Kidney (tissue), 14 donors: ENCODE data around the gene TLX1. TPM values are rescaled to one million over a fixed set of nuclear protein-coding genes. Genes with fewer than 3 reads are reported as not detected.

Experiments used
- DNase-seq, 5 donors: peaks; one replicate each; pipeline ENCODE4 v3.0.0-alpha.2; 2013 to 2020
- FAIRE-seq: peaks from 2 replicates; lab custom pipeline; 2012; peaks lifted over from hg19 to GRCh38; lab: Jason Lieb, UNC
- H3K27ac ChIP-seq, 2 donors: one replicate each; pipeline ENCODE4 v1.7.0; 2013; ENCODE audit warnings: low read depth in 2 of 2, low read length in 2 of 2, inconsistent platforms in 1 of 2
- H3K27me3 ChIP-seq: one replicate; pipeline ENCODE4 v1.7.1; 2013; ENCODE audit warnings: low read length, inconsistent platforms; ENCODE audit not compliant: control insufficient read depth, insufficient read depth
- H3K36me3 ChIP-seq, 3 donors: one replicate each; pipeline versions ENCODE4 v1.7.0 to v1.7.1; 2013; ENCODE audit warnings: low read length in 3 of 3, control low read depth in 1 of 3, inconsistent platforms in 1 of 3; ENCODE audit not compliant: insufficient read depth in 3 of 3, control insufficient read depth in 2 of 3
- H3K4me1 ChIP-seq, 3 donors: one replicate each; pipeline versions ENCODE4 v1.7.0 to v1.7.1; 2013; ENCODE audit warnings: low read length in 3 of 3, inconsistent platforms in 1 of 3, low read depth in 1 of 3; ENCODE audit not compliant: control insufficient read depth in 2 of 3, insufficient read depth in 2 of 3
- H3K4me3 ChIP-seq, 3 donors: one replicate each; pipeline versions ENCODE4 v1.7.0 to v1.8.1; 2013; ENCODE audit warnings: low read length in 3 of 3, control low read depth in 1 of 3, inconsistent platforms in 1 of 3
- H3K9ac ChIP-seq, 3 donors: one replicate each; pipeline versions ENCODE4 v1.7.0 to v1.7.1; 2013; ENCODE audit warnings: low read length in 3 of 3, control low read depth in 1 of 3, inconsistent platforms in 1 of 3
- H3K9me3 ChIP-seq, 3 donors: one replicate each; pipeline versions ENCODE4 v1.7.0 to v1.7.1; 2013; ENCODE audit warnings: low read length in 3 of 3, control low read depth in 1 of 3, inconsistent platforms in 1 of 3; ENCODE audit not compliant: control insufficient read depth in 2 of 3, insufficient read depth in 1 of 3
- intact Hi-C: fragments of 100-400 bp; cut with DNase I; formaldehyde crosslinking; loops from one replicate; pipeline ENCODE4 v1.11.1; 2022
- polyA plus RNA-seq: library from polyadenylated mRNA; stranded (reverse); fragments of 350-450 nt; fragmentation: Illumina TruSeq; extraction: RNeasy Lipid Tissue Mini Kit (QIAGEN cat#74804); gene quantifications from one replicate; pipeline ENCODE4 v1.2.3, GENCODE V29; 2014; ENCODE audit warnings: low read depth, low replicate concordance; ENCODE audit not compliant: insufficient read depth
- total RNA-seq: library from RNA; stranded (reverse); fragmentation: NEBNext Ultra II Directional; extraction: Animal tissue kit (Norgen Biotek cat#: 25700); gene quantifications from one replicate; pipeline ENCODE4 v1.2.1, GENCODE V29; 2021
- TF ChIP-seq, protein P1 (sequence below): IDR thresholded peaks from 3 replicates; pipeline ENCODE4 v1.5.1; 2012; ENCODE audit warnings: mild to moderate bottlenecking, moderate library complexity, borderline replicate concordance; ENCODE audit not compliant: insufficient read depth; ENCODE audit errors: extremely low read depth
- donor health status: control.
- donor health status: control.
- donor health status: control.
- donor health status: control.
- donor health status: control.
- donor health status: DM: yes; HTN: yes; CAD: no.
- donor health status: Normal renal cell carcinoma (clear cell type).

TLX1 gene
- total and polyA plus RNA-seq, 2 donors from 2014 or later: not detected

DNA sequence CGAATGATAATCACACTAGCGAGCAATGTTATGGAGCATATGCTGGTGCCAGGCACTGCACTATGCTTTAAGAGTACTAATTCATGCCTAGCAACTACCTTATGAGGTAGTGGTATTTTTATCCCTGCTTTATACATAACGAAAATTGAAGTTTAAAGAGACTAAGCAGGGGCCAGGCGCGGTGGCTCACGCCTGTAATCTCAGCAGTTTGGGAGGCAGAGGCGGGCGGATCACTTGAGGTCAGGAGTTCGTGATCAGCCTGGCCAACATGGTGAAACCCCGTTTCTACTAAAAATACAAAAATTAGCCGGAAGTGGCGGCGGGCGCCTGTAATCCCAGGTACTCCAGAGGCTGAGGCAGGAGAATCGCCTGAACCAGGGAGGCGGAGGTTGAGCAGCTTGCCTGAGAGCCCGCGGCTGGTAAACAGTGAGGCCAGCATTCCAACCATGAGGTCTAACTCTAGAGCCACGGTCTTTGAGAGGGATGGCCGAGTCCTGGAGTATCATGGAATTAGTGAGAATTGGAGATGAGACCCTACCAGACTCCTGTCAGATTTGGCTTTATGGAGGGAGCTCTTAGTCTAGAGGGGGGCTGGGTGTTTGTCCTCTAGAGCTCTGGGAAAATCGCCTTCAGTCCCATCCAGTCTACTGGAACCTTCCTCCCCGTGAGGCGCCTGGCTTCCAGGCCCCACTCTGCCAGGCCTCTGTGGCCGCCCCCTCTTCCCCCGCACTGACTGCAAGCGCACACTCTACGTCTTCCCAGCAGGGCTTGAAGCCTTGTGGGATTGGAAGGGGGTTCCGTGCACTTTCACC lies 11.6 kb downstream of the TLX1 start:
- Histone ChIP-seq H3K36me3 (no peaks in the 10 kb centered on the region), H3K9ac (no peak overlapping the region), H3K4me1 (peaks cover 0 to 2% (median 0%) of the 10 kb centered on the region in 3 donors), H3K4me3 (no peak overlapping the region), H3K9me3 (no peaks in the 10 kb centered on the region), H3K27me3 (peaks cover 78% of the 10 kb centered on the region), H3K27ac (no peak overlapping the region)
- TF ChIP-seq, protein P1, sequence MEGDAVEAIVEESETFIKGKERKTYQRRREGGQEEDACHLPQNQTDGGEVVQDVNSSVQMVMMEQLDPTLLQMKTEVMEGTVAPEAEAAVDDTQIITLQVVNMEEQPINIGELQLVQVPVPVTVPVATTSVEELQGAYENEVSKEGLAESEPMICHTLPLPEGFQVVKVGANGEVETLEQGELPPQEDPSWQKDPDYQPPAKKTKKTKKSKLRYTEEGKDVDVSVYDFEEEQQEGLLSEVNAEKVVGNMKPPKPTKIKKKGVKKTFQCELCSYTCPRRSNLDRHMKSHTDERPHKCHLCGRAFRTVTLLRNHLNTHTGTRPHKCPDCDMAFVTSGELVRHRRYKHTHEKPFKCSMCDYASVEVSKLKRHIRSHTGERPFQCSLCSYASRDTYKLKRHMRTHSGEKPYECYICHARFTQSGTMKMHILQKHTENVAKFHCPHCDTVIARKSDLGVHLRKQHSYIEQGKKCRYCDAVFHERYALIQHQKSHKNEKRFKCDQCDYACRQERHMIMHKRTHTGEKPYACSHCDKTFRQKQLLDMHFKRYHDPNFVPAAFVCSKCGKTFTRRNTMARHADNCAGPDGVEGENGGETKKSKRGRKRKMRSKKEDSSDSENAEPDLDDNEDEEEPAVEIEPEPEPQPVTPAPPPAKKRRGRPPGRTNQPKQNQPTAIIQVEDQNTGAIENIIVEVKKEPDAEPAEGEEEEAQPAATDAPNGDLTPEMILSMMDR: no peak
- intact Hi-C loops: loop anchor here (5.0 kb wide), 1 partner anchor 45 kb away; no protein-coding TSS in a partner anchor
- FAIRE-seq (no peak), DNase-seq (no peak)

DNA sequence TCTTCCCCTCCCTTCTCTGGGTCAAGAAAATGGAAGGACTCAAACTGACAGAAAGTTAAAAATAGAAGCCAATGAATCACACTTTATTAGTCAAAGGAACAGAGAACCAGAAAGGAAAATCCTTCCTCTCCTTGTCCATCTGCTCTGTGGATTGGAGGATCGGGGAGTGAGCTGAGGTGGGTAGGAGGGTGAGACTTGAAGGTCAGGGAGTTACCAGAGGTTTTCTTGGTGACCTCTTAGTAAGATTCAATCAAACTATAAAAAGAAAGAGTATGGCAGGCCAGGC lies 12.2 kb downstream of the TLX1 start:
- intact Hi-C loops: loop anchor here (5.0 kb wide), 1 partner anchor 46 kb away; no protein-coding TSS in a partner anchor
- Histone ChIP-seq H3K27ac (no peak overlapping the region), H3K4me1 (peaks cover 0 to 2% (median 0%) of the 10 kb centered on the region in 3 donors), H3K27me3 (peaks cover 77% of the 10 kb centered on the region), H3K36me3 (no peaks in the 10 kb centered on the region), H3K4me3 (no peak overlapping the region), H3K9ac (no peak overlapping the region), H3K9me3 (no peaks in the 10 kb centered on the region)
- TF ChIP-seq, protein P1: no peak
- DNase-seq: no peak
- no peak for FAIRE-seq

DNA sequence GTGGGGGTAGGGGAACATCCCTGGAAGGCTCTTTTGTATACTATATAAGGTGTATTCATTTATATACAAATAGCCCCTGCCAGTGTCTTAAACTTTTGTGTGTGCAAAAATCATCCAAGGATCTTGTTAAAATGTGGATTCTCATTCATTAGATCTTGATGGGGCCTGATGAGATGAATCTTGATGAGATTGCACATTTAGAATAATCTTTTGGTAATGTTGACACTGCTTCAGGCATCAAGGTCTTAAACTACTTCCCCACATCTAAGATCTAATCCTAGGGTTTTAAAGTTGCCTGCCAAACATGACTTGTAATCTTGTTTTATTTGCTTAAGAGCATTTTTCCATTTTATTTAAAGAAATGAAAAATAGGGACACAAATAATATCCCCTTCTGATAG lies 13.0 kb downstream of the TLX1 start:
- TF ChIP-seq, protein P1: no peak
- no peak overlapping the region for H3K9ac ChIP-seq
- intact Hi-C loops: loop anchor here (5.0 kb wide), 1 partner anchor 47 kb away; no protein-coding TSS in a partner anchor
- FAIRE-seq: no peak
- H3K4me3 ChIP-seq: no peak overlapping the region
- peaks cover 75% of the 10 kb centered on the region for H3K27me3 ChIP-seq
- no peak for DNase-seq
- no peaks in the 10 kb centered on the region for H3K9me3 ChIP-seq
- H3K27ac ChIP-seq: no peak overlapping the region
- H3K36me3 ChIP-seq: no peaks in the 10 kb centered on the region
- peaks cover 0 to 2% (median 0%) of the 10 kb centered on the region in 3 donors for H3K4me1 ChIP-seq
